ENCODE data around the gene SLC9A4. TPM values are rescaled to one million over a fixed set of nuclear protein-coding genes. Genes with fewer than 3 reads are reported as not detected.

SLC9A4 gene
- total RNA-seq, 2 experiments from 2014 or later = 0.08 TPM

- no peak overlapping the region for H3K27ac Mint-ChIP-seq
- POLR2A ChIA-PET = no interaction called here
- H3K4me3 Mint-ChIP-seq = no peak overlapping the region
Observed at GRCh38 chr2:102575888-102576287, 102.9 kb downstream of the SLC9A4 start.

GRCh38 chr2:102578376-102578775, 105.3 kb downstream of the SLC9A4 start:
- H3K4me3 Mint-ChIP-seq = no peak overlapping the region
- H3K27me3 Mint-ChIP-seq (ENCODE audit: low read depth) = peaks cover 16% of the 10 kb centered on the region
- DNase-seq = no peak
- H3K9me3 Mint-ChIP-seq (ENCODE audit: insufficient read depth) = no peaks in the 10 kb centered on the region
- no peak for ATAC-seq
- H3K36me3 Mint-ChIP-seq (ENCODE audit: low read depth) = peaks cover 5% of the 10 kb centered on the region
- H3K4me1 Mint-ChIP-seq (ENCODE audit: low read depth) = peaks cover 6% of the 10 kb centered on the region
- ChIA-PET CTCF (interaction anchor here (1.0 to 1.5 kb wide), 3 partner anchors 17 to 105 kb away, joined by 3 to 5 read pairs (median 3); partner anchors contain the start of gene SLC9A4), POLR2A (no interaction called here)
- H3K27ac Mint-ChIP-seq = no peak overlapping the region

More at GRCh38 chr2:102575888-102576287, 102.9 kb downstream of the SLC9A4 start:
- Mint-ChIP-seq H3K36me3 (ENCODE audit: low read depth) (peaks cover under 1% of the 10 kb centered on the region), H3K9me3 (ENCODE audit: insufficient read depth) (no peaks in the 10 kb centered on the region), H3K27me3 (ENCODE audit: low read depth) (peaks cover 19% of the 10 kb centered on the region), H3K4me1 (ENCODE audit: low read depth) (no peaks in the 10 kb centered on the region)
- ATAC-seq (no peak), DNase-seq (no peak)
- CTCF ChIA-PET = no interaction called here

GRCh38 chr2:102581911-102582310, 108.9 kb downstream of the SLC9A4 start:
- peaks cover 5% of the 10 kb centered on the region for H3K36me3 Mint-ChIP-seq (ENCODE audit: low read depth)
- ATAC-seq (no peak), DNase-seq (no peak)
- POLR2A ChIA-PET = no interaction called here
- no peaks in the 10 kb centered on the region for H3K9me3 Mint-ChIP-seq (ENCODE audit: insufficient read depth)
- H3K27ac Mint-ChIP-seq = no peak overlapping the region
- H3K4me1 Mint-ChIP-seq (ENCODE audit: low read depth) = peaks cover 6% of the 10 kb centered on the region
- CTCF ChIA-PET = no interaction called here
- H3K27me3 Mint-ChIP-seq (ENCODE audit: low read depth) = peaks cover 10% of the 10 kb centered on the region
- peak overlapping the region; percentile 10 for H3K4me3 Mint-ChIP-seq

- no peak overlapping the region for H3K27ac Mint-ChIP-seq
Observed at GRCh38 chr2:102582845-102583244, 109.8 kb downstream of the SLC9A4 start.

More at GRCh38 chr2:102582845-102583244, 109.8 kb downstream of the SLC9A4 start:
- Mint-ChIP-seq H3K27me3 (ENCODE audit: low read depth) (peaks cover 5% of the 10 kb centered on the region), H3K4me1 (ENCODE audit: low read depth) (peaks cover 6% of the 10 kb centered on the region), H3K4me3 (no peak overlapping the region), H3K36me3 (ENCODE audit: low read depth) (peaks cover 5% of the 10 kb centered on the region), H3K9me3 (ENCODE audit: insufficient read depth) (no peaks in the 10 kb centered on the region)
- ATAC-seq (no peak), DNase-seq (no peak)
- CTCF ChIA-PET = no interaction called here
- POLR2A ChIA-PET = no interaction called here

Small RNA genes within 50 kb of the gene (microRNA-seq; reads per million reads assigned to microRNA genes)
- 65.4 reads per million, percentile 53 among the genes with 10 or more reads in this experiment for gene MIR4772

Other genes with a start within 250 kb of the SLC9A4 start
- under 1 TPM; 0.13 to 0.21 TPM for gene IL1RL1, start 161.7 kb upstream of the SLC9A4 start, total RNA-seq
- 10 to 100 TPM; 50.2 to 53.1 TPM for gene IL18R1, start 117.4 kb upstream of the SLC9A4 start, total RNA-seq
- gene IL18RAP, start 50.1 kb upstream of the SLC9A4 start, total RNA-seq = 10 to 100 TPM; 22.7 to 25.2 TPM
- not detected for gene SLC9A2, start 146.3 kb downstream of the SLC9A4 start, total RNA-seq